SU-DHL-6 (cell line): ENCODE data around the gene DBX1.

Experiments
- CTCF ChIP-seq: fragments of 200-600 bp; sonication (generic); IDR thresholded peaks from one replicate; pipeline ENCODE4 v1.5.1; 2017; ENCODE audit warnings: antibody characterized with exemption, mild to moderate bottlenecking, low read length, moderate library complexity; ENCODE audit not compliant: insufficient read depth, poor library complexity, severe bottlenecking
- EZH2phosphoT487 ChIP-seq: fragments of 200-600 bp; sonication (generic), shearing (Covaris generic); conservative IDR thresholded peaks from 2 replicates; pipeline ENCODE4 v1.6.1; 2018; ENCODE audit warnings: mild to moderate bottlenecking, antibody characterized with exemption, low read length, moderate library complexity, mixed read lengths

GRCh38 chr11:20192641-20193040 lies 32.4 kb upstream of the DBX1 start:
- TF ChIP-seq CTCF (no peak), EZH2phosphoT487 (no peak)
